PC-9 (cell line): ENCODE measurements around the gene TBC1D2. TPM values are rescaled to one million over a fixed set of nuclear protein-coding genes. Genes with fewer than 3 reads are reported as not detected.
A peak's percentile ranks its signal among the peaks of the same experiment; 100 is the strongest.

Experiments used
- BruUV-seq: library from RNA; stranded (reverse); fragments of 400-500 nt; replicated peaks from 2 replicates; lab custom pipeline; 2021; lab: Mats Ljungman, UMichigan
- CTCF ChIA-PET: fragments of 300-600 bp; sonication (Branson Sonifier 250); formaldehyde crosslinking; loops from one replicate; lab custom pipeline; 2022; ENCODE audit warnings: antibody characterized with exemption; lab: Charles Lee
- POLR2A ChIA-PET: fragments of 300-600 bp; sonication (Branson Sonifier 250); formaldehyde crosslinking; loops from one replicate; lab custom pipeline; 2022; ENCODE audit warnings: antibody characterized with exemption; ENCODE audit not compliant: unreplicated experiment; lab: Charles Lee
- DNase-seq, 2 experiments: peaks; one replicate each; pipeline versions ENCODE4 v3.0.0 to v3.0.0-alpha.2; 2015 to 2022; ENCODE audit warnings: mixed read lengths in 1 of 2
- H2AFZ ChIP-seq: fragments of 200-600 bp; sonication (generic); 2 replicates; pipeline ENCODE4 v1.8.1; 2017; ENCODE audit warnings: antibody characterized with exemption
- H3F3A ChIP-seq: fragments of 200-600 bp; sonication (generic); 2 replicates; pipeline ENCODE4 v1.8.1; 2017; ENCODE audit warnings: antibody characterized with exemption, mild to moderate bottlenecking, low read depth; ENCODE audit not compliant: insufficient read depth
- H3K27ac ChIP-seq: fragments of 200-600 bp; sonication (generic); 2 replicates; pipeline ENCODE4 v1.6.1; 2016; ENCODE audit warnings: mixed run types
- H3K27me3 ChIP-seq: fragments of 200-600 bp; sonication (generic); 2 replicates; pipeline ENCODE4 v1.6.1; 2016; ENCODE audit warnings: low read depth, mixed run types; ENCODE audit not compliant: insufficient read depth
- H3K36me3 ChIP-seq: fragments of 200-600 bp; sonication (generic); 2 replicates; pipeline ENCODE4 v1.6.1; 2016; ENCODE audit warnings: low read depth, mixed run types
- H3K4me1 ChIP-seq: fragments of 200-600 bp; sonication (generic); replicated peaks from 2 replicates; pipeline ENCODE4 v1.6.1; 2016; ENCODE audit warnings: mixed run types; ENCODE audit not compliant: insufficient read depth
- H3K4me2 ChIP-seq: fragments of 200-600 bp; sonication (generic); 2 replicates; pipeline ENCODE4 v1.6.1; 2017; ENCODE audit warnings: mixed run types
- H3K4me3 ChIP-seq: fragments of 200-600 bp; sonication (generic); 2 replicates; pipeline ENCODE4 v1.6.1; 2016; ENCODE audit warnings: mixed run types
- H3K79me2 ChIP-seq: fragments of 200-600 bp; sonication (generic); 2 replicates; pipeline ENCODE4 v1.6.1; 2017; ENCODE audit warnings: low read depth, mixed run types
- H3K9me2 ChIP-seq: fragments of 200-600 bp; sonication (generic); 2 replicates; pipeline ENCODE4 v1.8.1; 2017; ENCODE audit warnings: mild to moderate bottlenecking; ENCODE audit not compliant: insufficient read depth
- H3K9me3 ChIP-seq: fragments of 200-600 bp; sonication (generic); 2 replicates; pipeline ENCODE4 v1.8.1; 2016; ENCODE audit warnings: low read depth; ENCODE audit not compliant: insufficient read depth
- H4K20me1 ChIP-seq: fragments of 200-600 bp; sonication (generic); 2 replicates; pipeline ENCODE4 v1.8.1; 2017; ENCODE audit not compliant: insufficient read depth
- EZH2 ChIP-seq: fragments of 200-600 bp; sonication (generic); IDR thresholded peaks from 2 replicates; pipeline ENCODE4 v1.8.0; 2017; ENCODE audit warnings: antibody characterized with exemption, low read depth
- intact Hi-C: fragments of 100-400 bp; cut with micrococcal nuclease; formaldehyde crosslinking; loops from one replicate; pipeline ENCODE4 v1.10.0; 2022; ENCODE audit not compliant: unreplicated experiment
- total RNA-seq: library from RNA; stranded (reverse); gene quantifications from 2 replicates; pipeline ENCODE4 v1.2.3, GENCODE V29; 2021
- TF ChIP-seq, protein P1 (sequence below): fragments of 200-600 bp; sonication (generic); conservative IDR thresholded peaks from 2 replicates; pipeline ENCODE4 v1.6.1; 2017; ENCODE audit warnings: mixed run types, antibody characterized with exemption, mild to moderate bottlenecking, moderate library complexity

The TBC1D2 gene
- total RNA-seq, 1 experiment from 2014 or later: 44.7 TPM

DNA sequence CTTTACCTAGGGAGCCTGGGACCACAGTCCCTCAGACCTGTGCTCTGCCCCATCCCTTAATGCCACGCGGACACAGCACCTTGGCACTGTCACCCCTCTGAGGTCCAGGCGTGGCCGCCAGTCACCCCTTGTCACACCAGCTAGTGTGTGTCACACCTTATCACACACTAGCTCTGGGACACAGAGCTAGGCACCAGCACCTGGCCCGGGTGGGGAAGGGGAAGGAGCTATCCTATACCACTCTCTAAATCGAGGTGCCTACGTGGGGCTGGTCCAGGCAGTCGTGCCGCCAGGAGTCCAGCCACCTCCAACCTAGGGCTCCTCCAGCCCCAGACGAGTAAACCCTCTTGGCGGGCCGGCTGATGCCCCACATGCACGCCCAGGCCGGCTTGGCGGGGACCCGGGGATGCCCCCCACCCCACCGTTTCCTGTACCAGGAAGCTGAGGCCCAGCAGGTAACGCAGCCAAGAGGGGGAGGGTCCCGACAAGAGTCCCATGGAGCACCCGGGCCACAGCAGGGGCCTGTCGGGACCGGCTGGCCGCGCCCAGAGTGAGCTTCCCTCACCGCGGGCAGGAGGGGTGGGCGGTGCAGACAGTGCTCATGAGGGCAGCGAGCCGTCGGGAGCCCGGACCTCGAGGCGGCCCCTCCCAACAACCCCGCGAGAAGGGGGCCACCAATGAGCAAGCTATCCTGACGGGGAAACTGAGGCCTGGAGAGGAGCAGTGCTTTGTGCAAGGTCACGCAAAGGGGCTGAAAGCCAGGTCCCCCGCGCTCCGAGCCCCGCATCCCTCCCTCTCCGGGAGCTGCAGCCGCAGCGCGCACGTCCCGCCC, 63.6 kb downstream of the TBC1D2 start:
- Histone ChIP-seq H3K9me3 (no peaks in the 10 kb centered on the region), H3K4me3 (peak overlapping the region; percentile 63), H3K9me2 (no peaks in the 10 kb centered on the region), H3K4me1 (peaks cover 16% of the 10 kb centered on the region), H2AFZ (peak overlapping the region; percentile 84), H3F3A (peaks cover 13% of the 10 kb centered on the region; the same call in 1 of the 2 replicates), H3K36me3 (no peaks in the 10 kb centered on the region), H3K27me3 (no peaks in the 10 kb centered on the region), H3K4me2 (peak overlapping the region; percentile 81), H3K27ac (no peak overlapping the region), H3K79me2 (0 out of 2 replicates have a peak, but pooled peaks cover 5% of the 10 kb centered on the region), H4K20me1 (no peaks in the 10 kb centered on the region)
- DNase-seq: peak in 1 of 2 experiments; percentile 59
- no TSS peak for BruUV-seq
- intact Hi-C loops: loop anchor here (1.0 to 5.0 kb wide), 5 partner anchors 46 to 270 kb away; partner anchors contain the start of genes ANP32B and TRMO
- POLR2A ChIA-PET: interaction anchor here (0.6 to 1.2 kb wide), 5 partner anchors 27 to 477 kb away, joined by 3 to 8 read pairs (median 3); partner anchors contain the start of gene TRIM14
- CTCF ChIA-PET: interaction anchor here (1.0 to 1.6 kb wide), 2 partner anchors 71 to 73 kb away, joined by 3 to 5 read pairs; partner anchors contain the start of gene TRIM14
- TF ChIP-seq EZH2: no peak
- TF ChIP-seq, protein P1, sequence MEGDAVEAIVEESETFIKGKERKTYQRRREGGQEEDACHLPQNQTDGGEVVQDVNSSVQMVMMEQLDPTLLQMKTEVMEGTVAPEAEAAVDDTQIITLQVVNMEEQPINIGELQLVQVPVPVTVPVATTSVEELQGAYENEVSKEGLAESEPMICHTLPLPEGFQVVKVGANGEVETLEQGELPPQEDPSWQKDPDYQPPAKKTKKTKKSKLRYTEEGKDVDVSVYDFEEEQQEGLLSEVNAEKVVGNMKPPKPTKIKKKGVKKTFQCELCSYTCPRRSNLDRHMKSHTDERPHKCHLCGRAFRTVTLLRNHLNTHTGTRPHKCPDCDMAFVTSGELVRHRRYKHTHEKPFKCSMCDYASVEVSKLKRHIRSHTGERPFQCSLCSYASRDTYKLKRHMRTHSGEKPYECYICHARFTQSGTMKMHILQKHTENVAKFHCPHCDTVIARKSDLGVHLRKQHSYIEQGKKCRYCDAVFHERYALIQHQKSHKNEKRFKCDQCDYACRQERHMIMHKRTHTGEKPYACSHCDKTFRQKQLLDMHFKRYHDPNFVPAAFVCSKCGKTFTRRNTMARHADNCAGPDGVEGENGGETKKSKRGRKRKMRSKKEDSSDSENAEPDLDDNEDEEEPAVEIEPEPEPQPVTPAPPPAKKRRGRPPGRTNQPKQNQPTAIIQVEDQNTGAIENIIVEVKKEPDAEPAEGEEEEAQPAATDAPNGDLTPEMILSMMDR: no peak

DNA sequence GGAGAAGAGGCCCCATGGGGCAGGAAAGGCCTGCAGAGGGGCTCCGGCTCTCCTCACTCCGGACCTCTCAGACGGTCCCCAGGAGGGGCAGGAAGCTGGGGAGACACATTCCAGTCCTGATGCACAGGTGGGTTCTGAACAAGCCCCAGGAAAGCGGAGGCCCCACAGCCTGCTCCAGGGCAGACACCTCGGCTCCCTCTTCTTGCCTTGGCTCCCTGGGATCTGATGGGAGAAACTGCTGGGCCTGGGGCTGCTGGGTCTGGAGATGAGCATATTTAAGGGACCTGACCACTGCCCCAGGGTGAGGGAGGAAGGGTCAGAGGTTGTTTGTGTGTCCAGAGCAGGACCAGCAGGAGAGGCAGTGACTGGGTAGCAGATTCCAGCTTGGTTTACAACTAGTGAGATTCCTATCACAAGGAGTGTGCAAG, 64.3 kb downstream of the TBC1D2 start:
- no TSS peak for BruUV-seq
- Histone ChIP-seq H3K27me3 (no peaks in the 10 kb centered on the region), H3K4me1 (peaks cover 16% of the 10 kb centered on the region), H3K27ac (no peak overlapping the region), H3K79me2 (0 out of 2 replicates have a peak, but pooled peaks cover 5% of the 10 kb centered on the region), H3K4me2 (peak overlapping the region; percentile 81), H2AFZ (no peak overlapping the region), H3K9me2 (no peaks in the 10 kb centered on the region), H3K36me3 (no peaks in the 10 kb centered on the region), H3K4me3 (peak overlapping the region; percentile 63; the same call in 1 of the 2 replicates), H4K20me1 (no peaks in the 10 kb centered on the region), H3K9me3 (no peaks in the 10 kb centered on the region), H3F3A (peaks cover 13% of the 10 kb centered on the region; the same call in 1 of the 2 replicates)
- intact Hi-C loops: loop anchor here (5.0 kb wide), 1 partner anchor 269 kb away; the partner anchor contains the start of gene TRMO
- ChIA-PET POLR2A (no interaction called here), CTCF (interaction anchor here (0.5 to 0.7 kb wide), 2 partner anchors 33 to 77 kb away, joined by 5 to 15 read pairs; no protein-coding TSS in a partner anchor)
- DNase-seq: no peak
- TF ChIP-seq, protein P1: no peak
- TF ChIP-seq EZH2: no peak

DNA sequence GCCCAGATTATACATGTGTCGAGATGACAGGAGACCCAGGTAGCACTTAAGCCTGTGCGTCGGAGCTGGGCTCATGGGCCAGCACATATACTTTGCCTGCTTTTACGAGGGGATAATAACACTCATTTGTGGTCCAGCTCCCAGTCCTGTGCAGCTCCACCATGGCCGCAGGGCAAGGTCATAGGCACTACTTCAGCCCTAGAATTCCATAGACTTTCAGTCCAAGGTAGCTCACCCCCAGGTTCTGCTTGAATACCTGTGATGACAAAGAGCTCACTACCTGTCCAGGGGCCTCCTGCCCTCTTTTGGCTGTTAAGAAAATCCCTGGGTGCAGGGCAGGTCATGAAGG, 64.7 kb downstream of the TBC1D2 start:
- H3K79me2 ChIP-seq: 0 out of 2 replicates have a peak, but pooled peaks cover 5% of the 10 kb centered on the region
- H3K4me3 ChIP-seq: no peak overlapping the region
- H3K27ac ChIP-seq: no peak overlapping the region
- POLR2A ChIA-PET: no interaction called here
- no peak for DNase-seq
- H4K20me1 ChIP-seq: no peaks in the 10 kb centered on the region
- peaks cover 16% of the 10 kb centered on the region for H3K4me1 ChIP-seq
- H3K36me3 ChIP-seq: no peaks in the 10 kb centered on the region
- no peak overlapping the region for H3K4me2 ChIP-seq
- no peaks in the 10 kb centered on the region for H3K9me3 ChIP-seq
- BruUV-seq: TSS peak; percentile 8
- H3K27me3 ChIP-seq: no peaks in the 10 kb centered on the region
- no peak overlapping the region for H2AFZ ChIP-seq
- TF ChIP-seq, protein P1: no peak
- CTCF ChIA-PET: interaction anchor here (0.5 to 0.7 kb wide), 2 partner anchors 33 to 77 kb away, joined by 5 to 15 read pairs; no protein-coding TSS in a partner anchor
- peaks cover 13% of the 10 kb centered on the region; the same call in 1 of the 2 replicates for H3F3A ChIP-seq
- intact Hi-C loops: loop anchor here (5.0 kb wide), 1 partner anchor 268 kb away; the partner anchor contains the start of gene TRMO
- H3K9me2 ChIP-seq: no peaks in the 10 kb centered on the region
